ENCODE measurements around the gene THSD4. TPM values are rescaled to one million over a fixed set of nuclear protein-coding genes. Genes with fewer than 3 reads are reported as not detected.

Gene THSD4
- total RNA-seq, 1 experiment from 2014 or later: 29.0 TPM

- Histone ChIP-seq H4K20me1 (ENCODE audit: low read length) (no peaks in the 10 kb centered on the region), H3K4me2 (ENCODE audit: low read length) (no peak overlapping the region), H3K9ac (ENCODE audit: low read length) (no peak overlapping the region), H3K4me3 (ENCODE audit: low read length) (no peak overlapping the region), H3K27me3 (ENCODE audit: low read length) (no peaks in the 10 kb centered on the region), H3K9me2 (replicated peaks; ENCODE audit: low read length) (no peaks in the 10 kb centered on the region), H3K36me3 (ENCODE audit: low read depth, low read length) (no peaks in the 10 kb centered on the region), H3K9me3 (ENCODE audit: low read length) (no peaks in the 10 kb centered on the region), H3K27ac (ENCODE audit: low read length) (no peak overlapping the region), H2AFZ (ENCODE audit: low read length) (no peak overlapping the region), H3K4me1 (ENCODE audit: insufficient read depth, low read length) (peaks cover 10% of the 10 kb centered on the region), H3F3A (ENCODE audit: low read length, unreplicated experiment) (no peaks in the 10 kb centered on the region), H3K79me2 (ENCODE audit: low read length) (no peaks in the 10 kb centered on the region)
- POLR2A ChIA-PET (ENCODE audit: unreplicated experiment): no interaction called here
- no peak for ATAC-seq
- CTCF ChIA-PET: interaction anchor here (1.1 kb wide), 1 partner anchor 73 kb away, joined by 4 read pairs; no protein-coding TSS in a partner anchor
- TF ChIP-seq CTCF (conservative IDR thresholded peaks at IDR 0.05; ENCODE audit: low read depth, low read length) (no peak), EZH2phosphoT487 (IDR thresholded peaks at IDR 0.05; ENCODE audit: borderline replicate concordance, low read length) (no peak)
- no peak for DNase-seq
- intact Hi-C loops (cut with micrococcal nuclease): no loop called here
- no TSS peak for BruUV-seq (replicated peaks)
Observed at GRCh38 chr15:71648095-71648494, 532.8 kb downstream of the THSD4 start.

- CTCF ChIA-PET: no interaction called here
- intact Hi-C loops (cut with micrococcal nuclease): loop anchor here (5.0 to 10.0 kb wide), 2 partner anchors 75 to 113 kb away; no protein-coding TSS in a partner anchor
Observed at GRCh38 chr15:71649894-71650293, 534.6 kb downstream of the THSD4 start.

DNA sequence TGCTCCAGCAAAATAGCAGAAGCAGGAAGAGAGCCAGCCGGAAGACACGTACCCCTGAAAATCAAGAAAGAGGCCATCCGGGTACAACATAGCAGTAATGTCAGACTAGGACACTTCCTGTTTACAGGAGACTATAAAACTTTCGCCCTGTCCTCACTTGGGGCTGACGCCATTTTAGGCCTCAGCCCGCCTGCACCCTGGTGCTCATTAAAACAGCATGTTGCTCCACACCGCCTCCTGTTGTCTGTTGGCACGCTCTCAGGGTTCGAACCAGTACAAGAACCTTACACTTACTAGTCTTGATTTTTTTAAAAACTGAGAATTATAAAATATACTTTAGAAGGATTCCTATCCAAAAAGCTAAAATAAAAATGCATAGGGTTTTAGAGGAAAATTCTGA is 535.3 kb downstream of the THSD4 start:
- Histone ChIP-seq H3F3A (ENCODE audit: low read length, unreplicated experiment) (no peaks in the 10 kb centered on the region), H3K27ac (ENCODE audit: low read length) (no peak overlapping the region), H3K4me2 (ENCODE audit: low read length) (no peak overlapping the region), H3K79me2 (ENCODE audit: low read length) (no peaks in the 10 kb centered on the region), H4K20me1 (ENCODE audit: low read length) (no peaks in the 10 kb centered on the region), H2AFZ (ENCODE audit: low read length) (no peak overlapping the region), H3K4me3 (ENCODE audit: low read length) (no peak overlapping the region), H3K4me1 (ENCODE audit: insufficient read depth, low read length) (peaks cover 10% of the 10 kb centered on the region), H3K36me3 (ENCODE audit: low read depth, low read length) (no peaks in the 10 kb centered on the region), H3K9ac (ENCODE audit: low read length) (no peak overlapping the region), H3K9me3 (ENCODE audit: low read length) (no peaks in the 10 kb centered on the region), H3K27me3 (ENCODE audit: low read length) (no peaks in the 10 kb centered on the region), H3K9me2 (replicated peaks; ENCODE audit: low read length) (no peaks in the 10 kb centered on the region)
- POLR2A ChIA-PET (ENCODE audit: unreplicated experiment): no interaction called here
- no TSS peak for BruUV-seq (replicated peaks)
- no peak for TF ChIP-seq EZH2 (IDR thresholded peaks at IDR 0.05; ENCODE audit: low read length, unreplicated experiment)
- no peak for TF ChIP-seq CTCF (conservative IDR thresholded peaks at IDR 0.05; ENCODE audit: low read depth, low read length)
- no peak for TF ChIP-seq EZH2phosphoT487 (IDR thresholded peaks at IDR 0.05; ENCODE audit: borderline replicate concordance, low read length)
- CTCF ChIA-PET: no interaction called here
- no peak for ATAC-seq
- DNase-seq: no peak
- intact Hi-C loops (cut with micrococcal nuclease): loop anchor here (1.0 to 10.0 kb wide), 3 partner anchors 74 to 202 kb away; no protein-coding TSS in a partner anchor

More at GRCh38 chr15:71649894-71650293, 534.6 kb downstream of the THSD4 start:
- Histone ChIP-seq H3K4me1 (ENCODE audit: insufficient read depth, low read length) (peaks cover 10% of the 10 kb centered on the region), H3K4me2 (ENCODE audit: low read length) (no peak overlapping the region), H3K9ac (ENCODE audit: low read length) (no peak overlapping the region), H3K9me3 (ENCODE audit: low read length) (no peaks in the 10 kb centered on the region), H3K27me3 (ENCODE audit: low read length) (no peaks in the 10 kb centered on the region), H3K4me3 (ENCODE audit: low read length) (no peak overlapping the region), H3K27ac (ENCODE audit: low read length) (no peak overlapping the region), H3F3A (ENCODE audit: low read length, unreplicated experiment) (no peaks in the 10 kb centered on the region), H3K36me3 (ENCODE audit: low read depth, low read length) (no peaks in the 10 kb centered on the region), H3K9me2 (replicated peaks; ENCODE audit: low read length) (no peaks in the 10 kb centered on the region), H2AFZ (ENCODE audit: low read length) (0 out of 2 replicates have a peak overlapping the region, but pooled peaks have one; percentile 14), H4K20me1 (ENCODE audit: low read length) (no peaks in the 10 kb centered on the region), H3K79me2 (ENCODE audit: low read length) (no peaks in the 10 kb centered on the region)
- no peak for TF ChIP-seq CTCF (conservative IDR thresholded peaks at IDR 0.05; ENCODE audit: low read depth, low read length)
- no peak for TF ChIP-seq EZH2phosphoT487 (IDR thresholded peaks at IDR 0.05; ENCODE audit: borderline replicate concordance, low read length)
- TF ChIP-seq EZH2 (IDR thresholded peaks at IDR 0.05; ENCODE audit: low read length, unreplicated experiment): no peak
- POLR2A ChIA-PET (ENCODE audit: unreplicated experiment): no interaction called here
- DNase-seq (peak; percentile 53), ATAC-seq (peak; percentile 45)
- no TSS peak for BruUV-seq (replicated peaks)
